H9 (cell line): ENCODE data around the gene LRP1. TPM values are rescaled to one million over a fixed set of nuclear protein-coding genes. Genes with fewer than 3 reads are reported as not detected.

Experiments
- DNase-seq: peaks from one replicate; pipeline ENCODE4 v3.0.0-alpha.2; 2017
- H2AFZ ChIP-seq: one replicate; pipeline ENCODE4 v1.6.1; 2013; ENCODE audit warnings: mild to moderate bottlenecking, low read length, control low read depth, moderate library complexity
- H2AK5ac ChIP-seq: 2 replicates; pipeline ENCODE4 v1.6.1; 2013; ENCODE audit warnings: low read length, control low read depth, mixed read lengths; ENCODE audit not compliant: insufficient read length
- H2BK120ac ChIP-seq: one replicate; pipeline ENCODE4 v1.6.1; 2013; ENCODE audit warnings: low read depth, mild to moderate bottlenecking, low read length, control low read depth, inconsistent platforms; ENCODE audit not compliant: poor library complexity, severe bottlenecking
- H2BK12ac ChIP-seq: 2 replicates; pipeline ENCODE4 v1.6.1; 2013; ENCODE audit warnings: low read length, control low read depth, mixed read lengths, low read depth; ENCODE audit not compliant: insufficient read length
- H2BK15ac ChIP-seq: 2 replicates; pipeline ENCODE4 v1.6.1; 2013; ENCODE audit warnings: low read depth, low read length, control low read depth
- H2BK20ac ChIP-seq: one replicate; pipeline ENCODE4 v1.6.1; 2013; ENCODE audit warnings: low read depth, mild to moderate bottlenecking, low read length, control low read depth, inconsistent platforms; ENCODE audit not compliant: poor library complexity, severe bottlenecking
- H2BK5ac ChIP-seq: 2 replicates; pipeline ENCODE4 v1.6.1; 2013; ENCODE audit warnings: low read length, control low read depth, mixed read lengths; ENCODE audit not compliant: insufficient read length
- H3K14ac ChIP-seq: 2 replicates; pipeline ENCODE4 v1.6.1; 2013; ENCODE audit warnings: low read length, control low read depth; ENCODE audit not compliant: insufficient read depth
- H3K18ac ChIP-seq: 2 replicates; pipeline ENCODE4 v1.6.1; 2013; ENCODE audit warnings: low read depth, mild to moderate bottlenecking, mixed read lengths, low read length, control low read depth; ENCODE audit not compliant: insufficient read length
- H3K23ac ChIP-seq: 2 replicates; pipeline ENCODE4 v1.6.1; 2013; ENCODE audit warnings: low read length, control low read depth, mixed read lengths, low read depth; ENCODE audit not compliant: insufficient read length
- H3K23me2 ChIP-seq: 2 replicates; pipeline ENCODE4 v1.6.1; 2013; ENCODE audit warnings: low read depth, mild to moderate bottlenecking, mixed read lengths, low read length, control low read depth; ENCODE audit not compliant: insufficient read length, poor library complexity, severe bottlenecking
- H3K27ac ChIP-seq: 2 replicates; pipeline ENCODE4 v1.5.1; 2013; ENCODE audit warnings: low read length, control low read depth, mixed read lengths, low read depth; ENCODE audit not compliant: insufficient read length
- H3K27me3 ChIP-seq: 2 replicates; pipeline ENCODE4 v1.6.1; 2013; ENCODE audit warnings: low read length, control low read depth, inconsistent platforms; ENCODE audit not compliant: insufficient read depth
- H3K4ac ChIP-seq: 2 replicates; pipeline ENCODE4 v1.6.1; 2013; ENCODE audit warnings: low read depth, mild to moderate bottlenecking, control low read depth, inconsistent platforms, low read length, moderate library complexity
- H3K4me1 ChIP-seq: 2 replicates; pipeline ENCODE4 v1.6.1; 2013; ENCODE audit warnings: low read length, control low read depth, inconsistent platforms; ENCODE audit not compliant: insufficient read depth
- H3K4me2 ChIP-seq: 2 replicates; pipeline ENCODE4 v1.6.1; 2013; ENCODE audit warnings: low read length, control low read depth, mixed read lengths; ENCODE audit not compliant: insufficient read length, insufficient read depth
- H3K56ac ChIP-seq: 2 replicates; pipeline ENCODE4 v1.6.1; 2013; ENCODE audit warnings: low read depth, mild to moderate bottlenecking, mixed read lengths, low read length, control low read depth; ENCODE audit not compliant: insufficient read length
- H3K79me1 ChIP-seq: 2 replicates; pipeline ENCODE4 v1.6.1; 2013; ENCODE audit warnings: low read depth, mild to moderate bottlenecking, moderate library complexity, low read length, control low read depth, inconsistent platforms; ENCODE audit not compliant: insufficient read depth, poor library complexity, severe bottlenecking
- H3K79me2 ChIP-seq: 2 replicates; pipeline ENCODE4 v1.6.1; 2013; ENCODE audit warnings: low read length, control low read depth, inconsistent platforms; ENCODE audit not compliant: insufficient read depth
- H3K9ac ChIP-seq: 2 replicates; pipeline ENCODE4 v1.6.1; 2013; ENCODE audit warnings: low read length, control low read depth, mixed read lengths; ENCODE audit not compliant: insufficient read length; ENCODE audit errors: extremely low read depth
- H3K9me3 ChIP-seq: one replicate; pipeline ENCODE4 v1.6.1; 2013; ENCODE audit warnings: low read depth, low read length, inconsistent platforms; ENCODE audit not compliant: control insufficient read depth
- H3T11ph ChIP-seq: one replicate; pipeline ENCODE4 v1.6.1; 2013; ENCODE audit warnings: mild to moderate bottlenecking, low read length, control low read depth, inconsistent platforms
- H4K20me1 ChIP-seq: one replicate; pipeline ENCODE4 v1.6.1; 2013; ENCODE audit not compliant: control insufficient read depth, insufficient read length, insufficient read depth
- H4K5ac ChIP-seq: 2 replicates; pipeline ENCODE4 v1.6.1; 2013; ENCODE audit warnings: low read depth, mild to moderate bottlenecking, mixed read lengths, low read length, control low read depth; ENCODE audit not compliant: insufficient read length
- H4K8ac ChIP-seq: replicated peaks from 2 replicates; pipeline ENCODE4 v1.6.1; 2013; ENCODE audit warnings: low read length, control low read depth, mixed read lengths, low read depth; ENCODE audit not compliant: insufficient read length
- H4K91ac ChIP-seq: 2 replicates; pipeline ENCODE4 v1.6.1; 2013; ENCODE audit warnings: low read depth, mild to moderate bottlenecking, moderate library complexity, mixed read lengths, low read length, control low read depth; ENCODE audit not compliant: insufficient read length
- H3K27ac Mint-ChIP-seq, 3 experiments: 2 replicates in 2 of 3; 3 replicates in 1 of 3; pipeline ENCODE4 v1.8.0; 2020 to 2021; ENCODE audit warnings: mixed read lengths in 3 of 3, mild to moderate bottlenecking in 1 of 3, moderate library complexity in 1 of 3
- H3K27me3 Mint-ChIP-seq: 2 replicates; pipeline ENCODE4 v1.8.0; 2021; ENCODE audit warnings: low read depth, mild to moderate bottlenecking, moderate library complexity, mixed read lengths
- H3K36me3 Mint-ChIP-seq, 3 experiments: 2 replicates in 2 of 3; 3 replicates in 1 of 3; pipeline ENCODE4 v1.8.0; 2020 to 2021; ENCODE audit warnings: low read depth in 3 of 3, mixed read lengths in 3 of 3; ENCODE audit not compliant: insufficient read depth in 1 of 3
- H3K4me1 Mint-ChIP-seq, 2 experiments: 2 replicates each; pipeline ENCODE4 v1.8.0; 2020; ENCODE audit warnings: mixed read lengths in 2 of 2
- H3K4me3 Mint-ChIP-seq, 2 experiments: 2 replicates in 1 of 2; 3 replicates in 1 of 2; pipeline ENCODE4 v1.8.0; 2020 to 2021; ENCODE audit warnings: mild to moderate bottlenecking in 2 of 2, mixed read lengths in 2 of 2, moderate library complexity in 1 of 2
- H3K9me3 Mint-ChIP-seq, 2 experiments: 2 replicates in 1 of 2; 3 replicates in 1 of 2; pipeline ENCODE4 v1.8.0; 2020; ENCODE audit warnings: mild to moderate bottlenecking in 2 of 2, mixed read lengths in 2 of 2, moderate library complexity in 1 of 2
- CTCF ChIP-seq: fragments of 200-600 bp; sonication (generic); conservative IDR thresholded peaks from 3 replicates; pipeline ENCODE4 v1.8.0; 2021; ENCODE audit warnings: antibody characterized with exemption, mild to moderate bottlenecking
- WGBS: extraction: QIAGEN DNeasy Blood & Tissue Kit; methylation state at CpG from one replicate; pipeline ENCODE4 v1.1.7; 2013; ENCODE audit warnings: missing lambda C conversion rate, low lambda C conversion rate, mixed read lengths; ENCODE audit not compliant: insufficient read length; ENCODE audit errors: extremely low coverage; 5-methylcytosine and 5-hydroxymethylcytosine counted together
- total RNA-seq: library from RNA; stranded (reverse); gene quantifications from 2 replicates; pipeline ENCODE4 v1.2.1, GENCODE V29; 2021

LRP1 gene
- total RNA-seq, 1 experiment from 2014 or later: 115 TPM

- H3T11ph ChIP-seq: no peak overlapping the region
- H3K27ac ChIP-seq: no peak overlapping the region
- Mint-ChIP-seq H3K4me1 (no peaks in the 10 kb centered on the region), H3K27me3 (no peaks in the 10 kb centered on the region; the same call in 1 of the 2 replicates), H3K36me3 (peaks cover 58 to 95% (median 92%) of the 10 kb centered on the region in 3 experiments; a peak in 6 of 7 replicates), H3K27ac (peak overlapping the region in 1 of 3 experiments; percentile 58; a peak in 1 of 7 replicates), H3K4me3 (no peak overlapping the region), H3K9me3 (no peaks in the 10 kb centered on the region)
- no peak overlapping the region for H3K4me2 ChIP-seq
- no peaks in the 10 kb centered on the region for H3K4me1 ChIP-seq
- no peak overlapping the region for H3K56ac ChIP-seq
- no peaks in the 10 kb centered on the region for H3K79me1 ChIP-seq
- H4K5ac ChIP-seq: no peak overlapping the region
- no peaks in the 10 kb centered on the region for H3K27me3 ChIP-seq
- no peak for DNase-seq
- H2AFZ ChIP-seq: no peak overlapping the region
- no peak overlapping the region for H3K9ac ChIP-seq
- H3K23me2 ChIP-seq: no peaks in the 10 kb centered on the region
- H4K20me1 ChIP-seq: no peaks in the 10 kb centered on the region
- TF ChIP-seq CTCF: no peak
- H3K79me2 ChIP-seq: no peaks in the 10 kb centered on the region
- H2BK20ac ChIP-seq: no peak overlapping the region
- H3K18ac ChIP-seq: no peak overlapping the region
- no peak overlapping the region for H2BK12ac ChIP-seq
- no peak overlapping the region for H4K91ac ChIP-seq
- H2AK5ac ChIP-seq: no peak overlapping the region
- no peak overlapping the region for H4K8ac ChIP-seq
- H2BK5ac ChIP-seq: no peak overlapping the region
- no peak overlapping the region for H2BK120ac ChIP-seq
- H2BK15ac ChIP-seq: no peak overlapping the region
- no peak overlapping the region for H3K23ac ChIP-seq
- no peaks in the 10 kb centered on the region for H3K9me3 ChIP-seq
- H3K4ac ChIP-seq: no peak overlapping the region
- WGBS: no CpG with 5 or more reads among the region's 3 CpGs
- no peak overlapping the region for H3K14ac ChIP-seq
These were observed 36.2 kb downstream of the LRP1 start for GRCh38 chr12:57164454-57164853.
